Lung (tissue), 10 donors: Measurements from ENCODE around the gene DPY19L2. TPM values are rescaled to one million over a fixed set of nuclear protein-coding genes. Genes with fewer than 3 reads are reported as not detected.
"Not testable (repeated sequence)": the region's sequence is repeated elsewhere in the genome, so short reads cannot be mapped to it uniquely, and the experiment has no call there.

Experiments used
- ATAC-seq: fragments of 200-7000 bp; cut with Tn5 transposase; one replicate; pipeline ENCODE4 v1.9.1; 2020; ENCODE audit warnings: moderate number of reproducible peaks; ENCODE audit not compliant: insufficient read depth, low FRiP score
- DNase-seq, 3 donors: peaks; one replicate each; pipeline ENCODE4 v3.0.0-alpha.2; 2013 to 2017
- H3K27ac ChIP-seq, 2 donors: one replicate each; pipeline ENCODE4 v1.5.1; 2013; ENCODE audit warnings: mild to moderate bottlenecking in 2 of 2, moderate library complexity in 2 of 2, control low read depth in 1 of 2, inconsistent platforms in 1 of 2, low read depth in 1 of 2, low read length in 1 of 2
- H3K27me3 ChIP-seq, 3 donors: one replicate each; pipeline ENCODE4 v1.5.1; 2013; ENCODE audit warnings: low read length in 2 of 3; ENCODE audit not compliant: control insufficient read depth in 3 of 3, insufficient read depth in 3 of 3
- H3K36me3 ChIP-seq, 4 donors: one replicate each; pipeline ENCODE4 v1.5.1; 2013; ENCODE audit warnings: low read length in 4 of 4, mild to moderate bottlenecking in 1 of 4, moderate library complexity in 1 of 4; ENCODE audit not compliant: control insufficient read depth in 4 of 4, insufficient read depth in 4 of 4
- H3K4me1 ChIP-seq, 5 donors: one replicate each; pipeline ENCODE4 v1.5.1; 2013; ENCODE audit warnings: low read length in 5 of 5, mild to moderate bottlenecking in 2 of 5, moderate library complexity in 1 of 5; ENCODE audit not compliant: control insufficient read depth in 5 of 5, insufficient read depth in 5 of 5
- H3K4me3 ChIP-seq: one replicate; pipeline ENCODE4 v1.5.1; 2013; ENCODE audit warnings: mild to moderate bottlenecking, control low read depth, moderate library complexity
- H3K9ac ChIP-seq, 2 donors: one replicate each; pipeline ENCODE4 v1.5.1; 2013; ENCODE audit warnings: low read length in 2 of 2, control low read depth in 1 of 2; ENCODE audit not compliant: insufficient read depth in 1 of 2
- H3K9me3 ChIP-seq, 4 donors: one replicate each; pipeline ENCODE4 v1.5.1; 2013; ENCODE audit warnings: low read length in 3 of 4, mild to moderate bottlenecking in 1 of 4, moderate library complexity in 1 of 4; ENCODE audit not compliant: control insufficient read depth in 4 of 4, insufficient read depth in 3 of 4
- WGBS, 2 donors: extraction: QIAGEN DNeasy Blood & Tissue Kit; methylation state at CpG; one replicate each; pipeline ENCODE4 v1.1.7; 2013; 5-methylcytosine and 5-hydroxymethylcytosine counted together
- polyA plus RNA-seq, 2 donors: library from polyadenylated mRNA; stranded (reverse); fragments of 200-250 nt; gene quantifications; one replicate each; pipeline ENCODE4 v1.2.1, GENCODE V29; 2013
- total RNA-seq, 2 donors: library from RNA; depleted of rRNA in 1 of 2; stranded (reverse); fragments of >200 nt in 1 of 2; gene quantifications; one replicate each; pipeline ENCODE4 v1.2.1, GENCODE V29; 2014 to 2021
- donor health status: Bipolar disorder and iron deficiency.
- donor health status: healthy.
- donor health status: DM: yes; HTN: yes; CAD: no.

DPY19L2 gene
- total and polyA plus RNA-seq, 4 donors = 0.56 to 14.8 (median 4.6) TPM

DNA sequence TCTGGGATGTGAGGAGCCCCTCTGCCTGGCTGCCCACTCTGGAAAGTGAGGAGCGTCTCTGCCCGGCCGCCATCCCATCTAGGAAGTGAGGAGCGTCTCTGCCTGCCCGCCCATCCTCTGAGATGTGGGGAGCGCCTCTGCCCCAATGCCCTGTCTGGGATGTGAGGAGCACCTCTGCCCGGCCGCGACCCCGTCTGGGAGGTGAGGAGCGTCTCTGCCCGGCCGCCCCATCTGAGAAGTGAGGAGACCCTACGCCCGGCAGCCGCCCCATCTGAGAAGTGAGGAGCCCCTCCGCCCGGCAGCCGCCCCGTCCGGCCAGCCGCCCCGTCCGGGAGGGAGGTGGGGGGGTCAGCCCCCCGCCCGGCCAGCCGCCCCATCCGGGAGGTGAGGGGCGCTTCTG is 18.3 kb upstream of the DPY19L2 start:
- 98% methylated on average over 17 to 28 of the region's 29 CpGs for WGBS, 2 donors
- DNase-seq, ATAC-seq: not testable (repeated sequence)

DNA sequence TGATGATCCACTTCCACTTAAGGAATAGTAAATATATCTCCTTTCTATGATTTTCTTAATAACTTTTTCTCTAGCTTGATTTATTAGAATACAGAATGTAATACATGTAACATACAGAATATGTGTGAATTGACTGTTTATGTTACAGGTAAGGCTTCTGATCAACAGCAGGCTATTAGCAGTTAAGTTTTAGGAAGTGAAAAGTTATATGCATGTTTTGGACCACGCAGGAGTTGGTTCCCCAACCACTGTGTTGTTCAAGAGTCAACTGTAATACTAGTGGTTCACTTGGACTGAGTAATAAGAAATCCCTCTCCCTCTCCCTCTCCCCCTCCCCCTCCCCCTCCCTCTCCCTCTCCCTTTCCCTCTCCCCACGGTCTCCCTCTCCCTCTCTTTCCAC is 17.5 kb upstream of the DPY19L2 start:
- not testable (repeated sequence) for H3K4me1 ChIP-seq, H3K4me3 ChIP-seq, H3K9me3 ChIP-seq, ATAC-seq, H3K27me3 ChIP-seq, H3K27ac ChIP-seq, DNase-seq, H3K9ac ChIP-seq, H3K36me3 ChIP-seq
- WGBS, 2 donors = 77 to 86% methylated on average over 2 of the region's 2 CpGs

More for the DNA sequence above, 18.3 kb upstream of the DPY19L2 start:
- not testable (repeated sequence) for H3K27me3 ChIP-seq, H3K9me3 ChIP-seq, H3K36me3 ChIP-seq, H3K9ac ChIP-seq, H3K4me1 ChIP-seq, H3K27ac ChIP-seq, H3K4me3 ChIP-seq

DNA sequence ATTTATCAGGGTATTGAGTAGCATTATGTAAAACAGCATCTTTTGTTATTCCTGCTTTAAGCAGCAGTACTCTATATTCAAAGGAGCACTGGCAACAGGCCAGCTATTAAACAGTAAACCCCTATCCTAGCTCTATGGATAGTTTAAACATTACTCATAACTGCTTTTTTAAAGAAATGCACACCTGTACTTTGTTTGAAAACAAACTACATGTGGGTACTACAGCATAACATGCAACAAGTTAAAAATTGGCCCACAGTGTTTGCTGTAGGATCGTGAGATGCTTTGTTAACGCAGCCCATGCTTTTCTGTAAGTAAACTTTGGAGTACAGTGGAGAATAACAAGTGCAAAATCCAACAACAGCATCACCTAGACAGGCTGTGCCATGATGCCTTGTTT is 14.3 kb upstream of the DPY19L2 start:
- DNase-seq, H3K27ac ChIP-seq, H3K9me3 ChIP-seq, H3K4me3 ChIP-seq, H3K27me3 ChIP-seq, H3K9ac ChIP-seq, H3K36me3 ChIP-seq, ATAC-seq, H3K4me1 ChIP-seq: not testable (repeated sequence)
- 61 to 81% methylated on average over 2 of the region's 2 CpGs for WGBS, 2 donors

DNA sequence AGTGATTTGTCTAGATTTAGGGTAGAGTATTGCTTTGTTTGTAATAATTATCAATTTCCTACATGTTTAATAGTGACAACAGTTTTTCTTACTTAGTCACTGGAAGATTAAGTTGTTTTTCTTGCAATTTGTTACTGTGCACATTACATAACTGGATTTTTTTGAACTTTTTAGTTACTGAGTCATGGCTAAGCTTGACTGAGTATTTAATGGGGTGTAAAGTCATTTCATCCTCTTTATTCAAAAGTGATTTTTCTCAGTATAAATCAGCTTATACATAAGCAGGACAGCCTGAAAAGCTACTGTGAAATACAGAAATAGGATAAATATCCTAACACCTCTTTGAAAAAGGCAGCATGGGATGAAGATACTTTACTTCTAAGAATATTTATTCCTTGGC is 12.5 kb upstream of the DPY19L2 start:
- not testable (repeated sequence) for H3K4me3 ChIP-seq, H3K27ac ChIP-seq, H3K9me3 ChIP-seq, H3K4me1 ChIP-seq, H3K27me3 ChIP-seq, ATAC-seq, DNase-seq, H3K36me3 ChIP-seq, H3K9ac ChIP-seq

DNA sequence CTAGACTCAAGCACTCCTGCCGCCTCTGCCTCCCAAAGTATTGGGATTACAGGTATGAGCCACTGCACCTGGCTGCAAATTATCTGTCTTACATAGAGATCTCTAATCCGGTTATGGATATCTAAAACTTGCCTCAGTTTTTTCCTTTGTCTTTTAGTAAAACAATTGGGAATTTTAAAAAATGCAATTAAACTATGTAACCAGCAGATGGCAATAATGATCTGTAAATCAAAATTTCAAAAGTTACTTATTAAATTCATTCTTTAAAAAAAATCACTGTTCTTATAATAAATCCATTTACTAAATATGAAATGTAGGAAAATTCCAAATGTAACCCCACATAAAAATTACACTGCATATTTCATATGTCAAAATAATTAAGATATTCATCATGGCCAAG is 4.3 kb upstream of the DPY19L2 start:
- not testable (repeated sequence) for H3K9me3 ChIP-seq, H3K27ac ChIP-seq, H3K9ac ChIP-seq, H3K36me3 ChIP-seq, ATAC-seq, H3K27me3 ChIP-seq, H3K4me3 ChIP-seq, H3K4me1 ChIP-seq
- DNase-seq = peak in 1 of 3 donors; percentile 3
- 29 to 36% methylated on average over 2 of the region's 2 CpGs for WGBS, 2 donors

DNA sequence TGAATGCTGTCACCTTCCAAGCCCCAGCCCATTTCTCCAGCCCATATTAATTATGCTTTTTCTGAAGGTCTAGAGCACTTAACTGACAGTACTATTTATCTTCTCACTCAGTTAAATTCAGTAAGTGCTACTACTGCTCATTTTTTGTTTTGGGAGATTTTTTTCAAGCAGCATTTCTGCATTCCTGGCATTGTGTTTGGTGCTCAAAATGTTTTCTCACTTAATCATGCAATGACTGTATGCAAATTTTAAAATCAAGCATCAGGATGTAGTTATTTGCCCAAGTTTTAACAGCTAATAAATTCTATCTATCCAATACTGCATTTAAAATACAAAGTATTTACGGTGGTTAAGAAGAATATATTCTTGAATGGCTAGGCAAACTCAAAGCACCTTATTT is 1.6 kb upstream of the DPY19L2 start:
- H3K27me3 ChIP-seq, ATAC-seq, H3K4me3 ChIP-seq, H3K9ac ChIP-seq, H3K9me3 ChIP-seq, H3K27ac ChIP-seq, H3K36me3 ChIP-seq, H3K4me1 ChIP-seq: not testable (repeated sequence)
- WGBS, 2 donors = 77 to 97% methylated on average over 1 of the region's 1 CpG
- peak in 1 of 3 donors; percentile 7 for DNase-seq

DNA sequence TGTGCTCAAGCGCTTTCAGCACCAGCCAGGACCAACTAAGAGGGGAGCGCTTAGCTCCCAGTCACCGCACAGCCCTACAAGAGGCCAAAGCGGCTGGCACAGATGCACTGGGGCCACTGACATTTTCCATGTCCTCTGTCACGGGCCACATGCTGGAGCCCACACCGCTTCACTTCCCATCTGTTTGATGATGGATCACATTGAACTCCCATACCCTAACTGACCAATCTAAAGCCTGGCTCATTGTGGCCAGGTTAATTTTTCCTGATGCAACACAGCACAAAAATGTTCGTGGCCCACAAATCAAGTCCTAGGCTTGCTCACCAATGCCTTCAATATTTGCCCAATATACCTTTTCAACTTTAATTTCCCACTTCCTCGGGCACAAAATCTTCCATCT is 1.1 kb upstream of the DPY19L2 start:
- not testable (repeated sequence) for DNase-seq, H3K4me3 ChIP-seq, H3K4me1 ChIP-seq, H3K27ac ChIP-seq, H3K36me3 ChIP-seq, ATAC-seq, H3K9me3 ChIP-seq, H3K27me3 ChIP-seq, H3K9ac ChIP-seq
- 38 to 51% methylated on average over 4 to 6 of the region's 8 CpGs for WGBS, 2 donors

DNA sequence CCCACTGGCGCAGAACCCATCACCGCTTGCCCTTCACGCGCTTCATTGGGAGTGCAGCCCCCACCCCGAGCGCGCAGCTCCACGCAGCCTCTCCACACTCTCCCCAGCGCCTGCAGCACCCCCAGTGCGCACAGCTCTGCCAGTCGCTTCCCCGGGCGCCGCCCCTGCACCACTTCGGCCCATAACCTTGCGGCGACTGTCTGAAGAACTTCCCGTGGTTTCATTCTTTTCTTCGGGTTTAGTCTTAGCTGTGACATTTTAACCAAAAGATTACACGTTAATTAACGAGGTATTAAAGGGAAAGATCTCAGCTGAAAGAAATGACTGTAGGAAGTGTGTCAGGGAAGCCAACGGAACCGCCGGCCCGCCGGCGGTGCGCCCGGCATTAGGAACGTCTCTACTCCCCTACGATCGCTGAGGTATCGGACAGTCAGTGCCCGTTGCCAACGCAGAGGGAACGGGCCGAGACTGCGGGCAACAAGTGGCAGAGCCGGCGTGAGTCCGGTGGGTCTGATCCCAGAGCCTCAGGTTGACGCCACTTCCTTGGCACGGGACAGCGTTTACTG is 590 bp upstream of the DPY19L2 start:
- H3K27ac ChIP-seq = peak overlapping the region in 1 of 2 donors; percentile 98
- H3K9me3 ChIP-seq, H3K27me3 ChIP-seq, H3K4me1 ChIP-seq, H3K36me3 ChIP-seq, ATAC-seq: not testable (repeated sequence)
- 0 to 1% methylated on average over 40 to 44 of the region's 44 CpGs for WGBS, 2 donors
- peak; percentile 15 to 33 (median 16) for DNase-seq
- peak overlapping the region in 1 of 2 donors; percentile 65 for H3K9ac ChIP-seq
- peak overlapping the region; percentile 64 for H3K4me3 ChIP-seq
